Measurements from ENCODE around the gene TGFBR3L. TPM values are rescaled to one million over a fixed set of nuclear protein-coding genes. Genes with fewer than 3 reads are reported as not detected.
A peak's percentile ranks its signal among the peaks of the same experiment; 100 is the strongest.

TGFBR3L gene
- total and polyA plus RNA-seq, 2 of the 13 experiments (the other 11 are each of a cell fraction or from before 2014, with no cell fraction given): 0.20 to 1.0 TPM

DNA sequence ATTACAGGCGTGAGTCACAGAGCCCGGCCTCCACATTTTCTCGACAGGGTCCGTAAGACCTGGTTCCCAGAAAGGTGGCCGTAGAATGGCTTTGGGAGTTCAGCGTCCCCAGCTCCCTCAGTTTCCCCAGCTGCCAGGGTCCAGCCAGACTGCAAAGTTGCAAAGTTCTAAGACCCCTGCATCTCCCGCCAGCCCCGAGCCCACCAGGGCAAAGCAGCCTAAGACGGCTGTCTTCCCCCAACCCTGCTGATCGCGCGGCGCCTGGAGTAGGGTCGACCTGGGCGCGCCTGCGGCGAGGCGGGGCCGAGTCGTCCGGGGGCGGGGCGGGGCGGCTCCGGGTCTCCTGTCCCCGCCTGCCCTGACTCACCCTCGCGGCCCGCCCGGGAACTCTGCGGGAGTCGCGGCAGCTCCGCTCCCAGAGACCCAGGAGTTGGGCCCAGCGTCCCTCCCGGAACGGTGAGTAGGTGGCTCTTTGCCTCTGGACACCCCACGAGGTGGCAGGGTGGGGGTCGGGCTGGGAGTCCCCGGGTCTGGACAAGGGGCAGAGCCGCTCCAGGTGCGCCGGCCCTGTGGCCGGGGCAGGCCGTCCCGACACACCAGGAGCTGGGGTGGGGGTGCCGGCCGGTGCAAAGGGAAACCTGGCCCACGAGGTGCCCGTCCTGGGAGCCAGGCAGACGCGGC lies 26.3 kb upstream of the TGFBR3L start, which contains the start of gene LRRC8E (continued):
- TF ChIP-seq PLRG1 (conservative IDR thresholded peaks at IDR 0.05) (no peak), ZNF552 (CRISPR knock-in tag; IDR thresholded peaks at IDR 0.05; ENCODE audit: borderline replicate concordance) (no peak), TBP (CRISPR knock-in tag; IDR thresholded peaks at IDR 0.05) (no peak), ATRX (CRISPR knock-in tag; IDR thresholded peaks at IDR 0.05; ENCODE audit: borderline replicate concordance) (no peak), KDM1A (CRISPR knock-in tag; IDR thresholded peaks at IDR 0.05) (no peak), STAT5B (CRISPR knock-in tag; IDR thresholded peaks at IDR 0.05) (no peak), MTF2 (CRISPR knock-in tag; IDR thresholded peaks at IDR 0.05; ENCODE audit: borderline replicate concordance) (no peak), ZNF768 (CRISPR knock-in tag; IDR thresholded peaks at IDR 0.05) (0 out of 2 replicates have a peak, but pooled peaks have one; percentile 54), SALL1 (CRISPR knock-in tag; IDR thresholded peaks at IDR 0.05) (peak; percentile 49; the same call in 1 of the 2 replicates), HMGA1 (CRISPR knock-in tag; conservative IDR thresholded peaks at IDR 0.05) (no peak), ZNF746 (CRISPR knock-in tag; IDR thresholded peaks at IDR 0.05) (no peak), ZNF451 (CRISPR knock-in tag; IDR thresholded peaks at IDR 0.05) (peak; percentile 73; the same call in 1 of the 2 replicates), ZNF775 (CRISPR knock-in tag; IDR thresholded peaks at IDR 0.05; ENCODE audit: borderline replicate concordance) (no peak)
- TF ChIP-seq, protein P1, sequence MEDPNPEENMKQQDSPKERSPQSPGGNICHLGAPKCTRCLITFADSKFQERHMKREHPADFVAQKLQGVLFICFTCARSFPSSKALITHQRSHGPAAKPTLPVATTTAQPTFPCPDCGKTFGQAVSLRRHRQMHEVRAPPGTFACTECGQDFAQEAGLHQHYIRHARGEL (CRISPR knock-in tag; IDR thresholded peaks at IDR 0.05): no peak
- TF ChIP-seq, protein P2, sequence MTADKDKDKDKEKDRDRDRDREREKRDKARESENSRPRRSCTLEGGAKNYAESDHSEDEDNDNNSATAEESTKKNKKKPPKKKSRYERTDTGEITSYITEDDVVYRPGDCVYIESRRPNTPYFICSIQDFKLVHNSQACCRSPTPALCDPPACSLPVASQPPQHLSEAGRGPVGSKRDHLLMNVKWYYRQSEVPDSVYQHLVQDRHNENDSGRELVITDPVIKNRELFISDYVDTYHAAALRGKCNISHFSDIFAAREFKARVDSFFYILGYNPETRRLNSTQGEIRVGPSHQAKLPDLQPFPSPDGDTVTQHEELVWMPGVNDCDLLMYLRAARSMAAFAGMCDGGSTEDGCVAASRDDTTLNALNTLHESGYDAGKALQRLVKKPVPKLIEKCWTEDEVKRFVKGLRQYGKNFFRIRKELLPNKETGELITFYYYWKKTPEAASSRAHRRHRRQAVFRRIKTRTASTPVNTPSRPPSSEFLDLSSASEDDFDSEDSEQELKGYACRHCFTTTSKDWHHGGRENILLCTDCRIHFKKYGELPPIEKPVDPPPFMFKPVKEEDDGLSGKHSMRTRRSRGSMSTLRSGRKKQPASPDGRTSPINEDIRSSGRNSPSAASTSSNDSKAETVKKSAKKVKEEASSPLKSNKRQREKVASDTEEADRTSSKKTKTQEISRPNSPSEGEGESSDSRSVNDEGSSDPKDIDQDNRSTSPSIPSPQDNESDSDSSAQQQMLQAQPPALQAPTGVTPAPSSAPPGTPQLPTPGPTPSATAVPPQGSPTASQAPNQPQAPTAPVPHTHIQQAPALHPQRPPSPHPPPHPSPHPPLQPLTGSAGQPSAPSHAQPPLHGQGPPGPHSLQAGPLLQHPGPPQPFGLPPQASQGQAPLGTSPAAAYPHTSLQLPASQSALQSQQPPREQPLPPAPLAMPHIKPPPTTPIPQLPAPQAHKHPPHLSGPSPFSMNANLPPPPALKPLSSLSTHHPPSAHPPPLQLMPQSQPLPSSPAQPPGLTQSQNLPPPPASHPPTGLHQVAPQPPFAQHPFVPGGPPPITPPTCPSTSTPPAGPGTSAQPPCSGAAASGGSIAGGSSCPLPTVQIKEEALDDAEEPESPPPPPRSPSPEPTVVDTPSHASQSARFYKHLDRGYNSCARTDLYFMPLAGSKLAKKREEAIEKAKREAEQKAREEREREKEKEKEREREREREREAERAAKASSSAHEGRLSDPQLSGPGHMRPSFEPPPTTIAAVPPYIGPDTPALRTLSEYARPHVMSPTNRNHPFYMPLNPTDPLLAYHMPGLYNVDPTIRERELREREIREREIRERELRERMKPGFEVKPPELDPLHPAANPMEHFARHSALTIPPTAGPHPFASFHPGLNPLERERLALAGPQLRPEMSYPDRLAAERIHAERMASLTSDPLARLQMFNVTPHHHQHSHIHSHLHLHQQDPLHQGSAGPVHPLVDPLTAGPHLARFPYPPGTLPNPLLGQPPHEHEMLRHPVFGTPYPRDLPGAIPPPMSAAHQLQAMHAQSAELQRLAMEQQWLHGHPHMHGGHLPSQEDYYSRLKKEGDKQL (CRISPR knock-in tag; IDR thresholded peaks at IDR 0.05; ENCODE audit: low read depth): 0 out of 2 replicates have a peak, but pooled peaks have one; percentile 17
- TF ChIP-seq, protein P3, sequence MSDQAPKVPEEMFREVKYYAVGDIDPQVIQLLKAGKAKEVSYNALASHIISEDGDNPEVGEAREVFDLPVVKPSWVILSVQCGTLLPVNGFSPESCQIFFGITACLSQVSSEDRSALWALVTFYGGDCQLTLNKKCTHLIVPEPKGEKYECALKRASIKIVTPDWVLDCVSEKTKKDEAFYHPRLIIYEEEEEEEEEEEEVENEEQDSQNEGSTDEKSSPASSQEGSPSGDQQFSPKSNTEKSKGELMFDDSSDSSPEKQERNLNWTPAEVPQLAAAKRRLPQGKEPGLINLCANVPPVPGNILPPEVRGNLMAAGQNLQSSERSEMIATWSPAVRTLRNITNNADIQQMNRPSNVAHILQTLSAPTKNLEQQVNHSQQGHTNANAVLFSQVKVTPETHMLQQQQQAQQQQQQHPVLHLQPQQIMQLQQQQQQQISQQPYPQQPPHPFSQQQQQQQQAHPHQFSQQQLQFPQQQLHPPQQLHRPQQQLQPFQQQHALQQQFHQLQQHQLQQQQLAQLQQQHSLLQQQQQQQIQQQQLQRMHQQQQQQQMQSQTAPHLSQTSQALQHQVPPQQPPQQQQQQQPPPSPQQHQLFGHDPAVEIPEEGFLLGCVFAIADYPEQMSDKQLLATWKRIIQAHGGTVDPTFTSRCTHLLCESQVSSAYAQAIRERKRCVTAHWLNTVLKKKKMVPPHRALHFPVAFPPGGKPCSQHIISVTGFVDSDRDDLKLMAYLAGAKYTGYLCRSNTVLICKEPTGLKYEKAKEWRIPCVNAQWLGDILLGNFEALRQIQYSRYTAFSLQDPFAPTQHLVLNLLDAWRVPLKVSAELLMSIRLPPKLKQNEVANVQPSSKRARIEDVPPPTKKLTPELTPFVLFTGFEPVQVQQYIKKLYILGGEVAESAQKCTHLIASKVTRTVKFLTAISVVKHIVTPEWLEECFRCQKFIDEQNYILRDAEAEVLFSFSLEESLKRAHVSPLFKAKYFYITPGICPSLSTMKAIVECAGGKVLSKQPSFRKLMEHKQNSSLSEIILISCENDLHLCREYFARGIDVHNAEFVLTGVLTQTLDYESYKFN (CRISPR knock-in tag; conservative IDR thresholded peaks at IDR 0.05): no peak
- TF ChIP-seq, protein P4, sequence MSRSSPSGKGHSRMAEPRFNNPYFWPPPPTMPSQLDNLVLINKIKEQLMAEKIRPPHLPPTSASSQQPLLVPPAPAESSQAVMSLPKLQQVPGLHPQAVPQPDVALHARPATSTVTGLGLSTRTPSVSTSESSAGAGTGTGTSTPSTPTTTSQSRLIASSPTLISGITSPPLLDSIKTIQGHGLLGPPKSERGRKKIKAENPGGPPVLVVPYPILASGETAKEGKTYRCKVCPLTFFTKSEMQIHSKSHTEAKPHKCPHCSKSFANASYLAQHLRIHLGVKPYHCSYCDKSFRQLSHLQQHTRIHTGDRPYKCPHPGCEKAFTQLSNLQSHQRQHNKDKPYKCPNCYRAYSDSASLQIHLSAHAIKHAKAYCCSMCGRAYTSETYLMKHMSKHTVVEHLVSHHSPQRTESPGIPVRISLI (CRISPR knock-in tag; IDR thresholded peaks at IDR 0.05; ENCODE audit: borderline replicate concordance): no peak
- TF ChIP-seq, protein P5, sequence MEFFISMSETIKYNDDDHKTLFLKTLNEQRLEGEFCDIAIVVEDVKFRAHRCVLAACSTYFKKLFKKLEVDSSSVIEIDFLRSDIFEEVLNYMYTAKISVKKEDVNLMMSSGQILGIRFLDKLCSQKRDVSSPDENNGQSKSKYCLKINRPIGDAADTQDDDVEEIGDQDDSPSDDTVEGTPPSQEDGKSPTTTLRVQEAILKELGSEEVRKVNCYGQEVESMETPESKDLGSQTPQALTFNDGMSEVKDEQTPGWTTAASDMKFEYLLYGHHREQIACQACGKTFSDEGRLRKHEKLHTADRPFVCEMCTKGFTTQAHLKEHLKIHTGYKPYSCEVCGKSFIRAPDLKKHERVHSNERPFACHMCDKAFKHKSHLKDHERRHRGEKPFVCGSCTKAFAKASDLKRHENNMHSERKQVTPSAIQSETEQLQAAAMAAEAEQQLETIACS (CRISPR knock-in tag; IDR thresholded peaks at IDR 0.05): no peak

Measured in HepG2 (cell line).